ENCODE measurements around the gene SLC25A25. TPM values are rescaled to one million over a fixed set of nuclear protein-coding genes. Genes with fewer than 3 reads are reported as not detected.
A peak's percentile ranks its signal among the peaks of the same experiment; 100 is the strongest.
"Not testable (repeated sequence)": the region's sequence is repeated elsewhere in the genome, so short reads cannot be mapped to it uniquely, and the experiment has no call there.

The SLC25A25 gene
- total RNA-seq, 2 donors from 2014 or later = 12.9 to 13.1 TPM

- peak overlapping the region; percentile 79 for H3K27ac Mint-ChIP-seq
- no peak overlapping the region for H3K4me3 Mint-ChIP-seq
- Histone ChIP-seq H3K27me3 (ENCODE audit: control insufficient read depth, insufficient read depth, low read length, poor library complexity, severe bottlenecking) (no peaks in the 10 kb centered on the region), H3K36me3 (ENCODE audit: control insufficient read depth, insufficient read depth, low read length) (no peaks in the 10 kb centered on the region), H3K9ac (ENCODE audit: extremely low read depth, low read length, poor library complexity, severe bottlenecking) (peak overlapping the region; percentile 30), H3K4me3 (ENCODE audit: low read length) (no peak overlapping the region), H3K27ac (ENCODE audit: low read depth, low read length) (no peak overlapping the region), H3K4me1 (ENCODE audit: control insufficient read depth, insufficient read depth, low read length) (no peaks in the 10 kb centered on the region), H3K9me3 (ENCODE audit: control insufficient read depth, low read length) (no peaks in the 10 kb centered on the region)
- TF ChIP-seq CTCF (conservative IDR thresholded peaks at IDR 0.05) = no peak
- WGBS, 2 experiments (ENCODE audit: insufficient coverage in 1 of 2, insufficient read length in 1 of 2) = 79 to 81% methylated on average over 3 to 4 of the region's 4 CpGs
- no peaks in the 10 kb centered on the region for H3K9me3 Mint-ChIP-seq
- H3K27me3 Mint-ChIP-seq (ENCODE audit: insufficient read depth) = no peaks in the 10 kb centered on the region
- H3K36me3 Mint-ChIP-seq (ENCODE audit: low read depth) = no peaks in the 10 kb centered on the region
- H3K4me1 Mint-ChIP-seq = peaks cover 2% of the 10 kb centered on the region
- no peak for DNase-seq
Measured at GRCh38 chr9:128033609-128034008, 34.4 kb upstream of the SLC25A25 start.

- peaks cover 2% of the 10 kb centered on the region for H3K4me1 Mint-ChIP-seq
- no peak overlapping the region for H3K27ac ChIP-seq (ENCODE audit: low read depth, low read length)
- no peaks in the 10 kb centered on the region for H3K9me3 ChIP-seq (ENCODE audit: control insufficient read depth, low read length)
- H3K27me3 ChIP-seq (ENCODE audit: control insufficient read depth, insufficient read depth, low read length, poor library complexity, severe bottlenecking) = no peaks in the 10 kb centered on the region
- H3K27ac Mint-ChIP-seq = no peak overlapping the region
- peak; percentile 95 for TF ChIP-seq CTCF (conservative IDR thresholded peaks at IDR 0.05)
- no peaks in the 10 kb centered on the region for H3K4me1 ChIP-seq (ENCODE audit: control insufficient read depth, insufficient read depth, low read length)
- no peak overlapping the region for H3K4me3 Mint-ChIP-seq
- H3K36me3 Mint-ChIP-seq (ENCODE audit: low read depth) = no peaks in the 10 kb centered on the region
- DNase-seq = peak; percentile 94
- H3K27me3 Mint-ChIP-seq (ENCODE audit: insufficient read depth) = no peaks in the 10 kb centered on the region
- H3K9me3 Mint-ChIP-seq = no peaks in the 10 kb centered on the region
- 33 to 41% methylated on average over 4 to 8 of the region's 8 CpGs for WGBS, 2 experiments (ENCODE audit: insufficient coverage in 1 of 2, insufficient read length in 1 of 2)
- no peak overlapping the region for H3K9ac ChIP-seq (ENCODE audit: extremely low read depth, low read length, poor library complexity, severe bottlenecking)
- H3K4me3 ChIP-seq (ENCODE audit: low read length) = no peak overlapping the region
- H3K36me3 ChIP-seq (ENCODE audit: control insufficient read depth, insufficient read depth, low read length) = no peaks in the 10 kb centered on the region
Measured at GRCh38 chr9:128034821-128035652, 33.0 kb upstream of the SLC25A25 start.

GRCh38 chr9:128036522-128036921 lies 31.5 kb upstream of the SLC25A25 start:
- H3K4me1 Mint-ChIP-seq; H3K27ac Mint-ChIP-seq; H3K4me1 ChIP-seq (ENCODE audit: control insufficient read depth, insufficient read depth, low read length); H3K27me3 ChIP-seq (ENCODE audit: control insufficient read depth, insufficient read depth, low read length, poor library complexity, severe bottlenecking); H3K4me3 ChIP-seq (ENCODE audit: low read length); H3K36me3 ChIP-seq (ENCODE audit: control insufficient read depth, insufficient read depth, low read length); H3K9ac ChIP-seq (ENCODE audit: extremely low read depth, low read length, poor library complexity, severe bottlenecking); H3K36me3 Mint-ChIP-seq (ENCODE audit: low read depth); H3K4me3 Mint-ChIP-seq; H3K27ac ChIP-seq (ENCODE audit: low read depth, low read length); H3K27me3 Mint-ChIP-seq (ENCODE audit: insufficient read depth); H3K9me3 Mint-ChIP-seq; H3K9me3 ChIP-seq (ENCODE audit: control insufficient read depth, low read length); DNase-seq: not testable (repeated sequence)
- WGBS, 2 experiments (ENCODE audit: insufficient coverage in 1 of 2, insufficient read length in 1 of 2) = 50% methylated on average over 3 of the region's 3 CpGs; no CpG with 5 or more reads in 1 of the 2 experiments

GRCh38 chr9:128040783-128041182 lies 27.2 kb upstream of the SLC25A25 start:
- H3K36me3 Mint-ChIP-seq (ENCODE audit: low read depth); H3K36me3 ChIP-seq (ENCODE audit: control insufficient read depth, insufficient read depth, low read length); H3K4me1 ChIP-seq (ENCODE audit: control insufficient read depth, insufficient read depth, low read length); H3K27me3 ChIP-seq (ENCODE audit: control insufficient read depth, insufficient read depth, low read length, poor library complexity, severe bottlenecking); H3K27me3 Mint-ChIP-seq (ENCODE audit: insufficient read depth); DNase-seq; H3K4me1 Mint-ChIP-seq; H3K27ac Mint-ChIP-seq; H3K9ac ChIP-seq (ENCODE audit: extremely low read depth, low read length, poor library complexity, severe bottlenecking); H3K27ac ChIP-seq (ENCODE audit: low read depth, low read length); H3K4me3 Mint-ChIP-seq; H3K4me3 ChIP-seq (ENCODE audit: low read length); H3K9me3 ChIP-seq (ENCODE audit: control insufficient read depth, low read length); H3K9me3 Mint-ChIP-seq: not testable (repeated sequence)
- 93% methylated on average over 2 of the region's 3 CpGs for WGBS, 2 experiments (ENCODE audit: insufficient coverage in 1 of 2, insufficient read length in 1 of 2)

Data from endodermal cell (in vitro differentiated cells).